ENCODE measurements around the gene VGLL4. TPM values are rescaled to one million over a fixed set of nuclear protein-coding genes. Genes with fewer than 3 reads are reported as not detected.

VGLL4 gene
- total RNA-seq, 1 experiment from 2014 or later = 42.1 TPM

DNA sequence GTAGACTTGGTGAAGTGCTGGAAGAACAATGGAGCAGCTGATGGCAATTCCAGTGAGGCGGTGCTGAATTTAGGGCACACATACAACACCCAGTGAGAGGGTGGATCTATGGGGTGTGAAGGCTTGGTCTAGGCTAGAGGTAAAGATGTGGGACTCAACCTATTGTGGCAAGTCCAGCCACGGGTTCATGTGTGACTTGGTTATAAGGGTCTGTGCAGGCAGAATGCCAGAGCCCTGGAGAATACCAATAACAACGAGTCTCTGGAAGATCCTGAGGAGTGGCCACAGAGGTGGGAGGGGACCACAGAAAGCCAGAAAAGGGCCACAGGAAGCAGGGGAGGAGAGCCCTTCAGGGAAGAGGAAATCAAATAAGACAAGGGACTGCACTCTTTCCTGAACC lies 55.0 kb downstream of the VGLL4 start:
- WGBS (ENCODE audit: extremely low coverage, insufficient read length, low lambda C conversion rate) = no CpG with 5 or more reads among the region's 3 CpGs
- Histone ChIP-seq H3K56ac (ENCODE audit: insufficient read length, low read depth, low read length) (no peak overlapping the region), H2BK120ac (ENCODE audit: low read depth, low read length, poor library complexity, severe bottlenecking) (no peak overlapping the region), H4K8ac (replicated peaks; ENCODE audit: insufficient read length, low read depth, low read length) (no peak overlapping the region), H3K79me1 (ENCODE audit: insufficient read depth, low read depth, low read length, poor library complexity, severe bottlenecking) (peaks cover 12% of the 10 kb centered on the region), H2BK20ac (ENCODE audit: low read depth, low read length, poor library complexity, severe bottlenecking) (no peak overlapping the region), H3K9ac (ENCODE audit: extremely low read depth, insufficient read length, low read length) (no peak overlapping the region), H4K20me1 (ENCODE audit: control insufficient read depth, insufficient read depth, insufficient read length) (no peaks in the 10 kb centered on the region), H2BK15ac (ENCODE audit: low read depth, low read length) (no peak overlapping the region), H3K4me1 (ENCODE audit: insufficient read depth, low read length) (peaks cover 22% of the 10 kb centered on the region), H4K5ac (ENCODE audit: insufficient read length, low read depth, low read length) (no peak overlapping the region), H3K9me3 (ENCODE audit: control insufficient read depth, low read depth, low read length) (no peaks in the 10 kb centered on the region), H3K14ac (ENCODE audit: insufficient read depth, low read length) (no peak overlapping the region), H2BK12ac (ENCODE audit: insufficient read length, low read depth, low read length) (no peak overlapping the region), H3K27ac (ENCODE audit: insufficient read length, low read depth, low read length) (no peak overlapping the region), H3K4ac (ENCODE audit: low read depth, low read length) (no peak overlapping the region), H4K91ac (ENCODE audit: insufficient read length, low read depth, low read length) (no peak overlapping the region), H3K27me3 (ENCODE audit: insufficient read depth, low read length) (no peaks in the 10 kb centered on the region), H2AFZ (ENCODE audit: low read length) (no peak overlapping the region), H2AK5ac (ENCODE audit: insufficient read length, low read length) (no peak overlapping the region), H3K18ac (ENCODE audit: insufficient read length, low read depth, low read length) (no peak overlapping the region), H3K4me2 (ENCODE audit: insufficient read depth, insufficient read length, low read length) (no peak overlapping the region), H3K23ac (ENCODE audit: insufficient read length, low read depth, low read length) (no peak overlapping the region), H3K23me2 (ENCODE audit: insufficient read length, low read depth, low read length, poor library complexity, severe bottlenecking) (no peaks in the 10 kb centered on the region), H3T11ph (ENCODE audit: low read length) (no peak overlapping the region), H3K79me2 (ENCODE audit: insufficient read depth, low read length) (peaks cover 20% of the 10 kb centered on the region; the same call in 1 of the 2 replicates), H2BK5ac (ENCODE audit: insufficient read length, low read length) (no peak overlapping the region)
- Mint-ChIP-seq H3K27ac (peak overlapping the region; percentile 6 to 76 (median 45); a peak in 3 of 7 replicates), H3K27me3 (ENCODE audit: low read depth) (no peaks in the 10 kb centered on the region), H3K4me3 (no peak overlapping the region), H3K4me1 (peaks cover 68 to 74% of the 10 kb centered on the region in 2 experiments), H3K9me3 (no peaks in the 10 kb centered on the region; a peak in 1 of 5 replicates), H3K36me3 (ENCODE audit: insufficient read depth in 1 of 3, low read depth in 3 of 3) (peaks cover 0 to 5% (median 5%) of the 10 kb centered on the region in 3 experiments; a peak in 4 of 7 replicates)
- TF ChIP-seq, protein P1, sequence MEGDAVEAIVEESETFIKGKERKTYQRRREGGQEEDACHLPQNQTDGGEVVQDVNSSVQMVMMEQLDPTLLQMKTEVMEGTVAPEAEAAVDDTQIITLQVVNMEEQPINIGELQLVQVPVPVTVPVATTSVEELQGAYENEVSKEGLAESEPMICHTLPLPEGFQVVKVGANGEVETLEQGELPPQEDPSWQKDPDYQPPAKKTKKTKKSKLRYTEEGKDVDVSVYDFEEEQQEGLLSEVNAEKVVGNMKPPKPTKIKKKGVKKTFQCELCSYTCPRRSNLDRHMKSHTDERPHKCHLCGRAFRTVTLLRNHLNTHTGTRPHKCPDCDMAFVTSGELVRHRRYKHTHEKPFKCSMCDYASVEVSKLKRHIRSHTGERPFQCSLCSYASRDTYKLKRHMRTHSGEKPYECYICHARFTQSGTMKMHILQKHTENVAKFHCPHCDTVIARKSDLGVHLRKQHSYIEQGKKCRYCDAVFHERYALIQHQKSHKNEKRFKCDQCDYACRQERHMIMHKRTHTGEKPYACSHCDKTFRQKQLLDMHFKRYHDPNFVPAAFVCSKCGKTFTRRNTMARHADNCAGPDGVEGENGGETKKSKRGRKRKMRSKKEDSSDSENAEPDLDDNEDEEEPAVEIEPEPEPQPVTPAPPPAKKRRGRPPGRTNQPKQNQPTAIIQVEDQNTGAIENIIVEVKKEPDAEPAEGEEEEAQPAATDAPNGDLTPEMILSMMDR (conservative IDR thresholded peaks at IDR 0.05) = no peak
- no peak for DNase-seq

All from H9 (cell line).